GM18511 (cell line): ENCODE results near the gene RBM19.

Source experiments
- ATAC-seq: cut with Tn5 transposase; IDR thresholded peaks from one replicate; pipeline ENCODE4 v1.9.1; 2021; ENCODE audit warnings: mild to moderate bottlenecking, moderate library complexity; ENCODE audit not compliant: unreplicated experiment

The RBM19 gene

DNA sequence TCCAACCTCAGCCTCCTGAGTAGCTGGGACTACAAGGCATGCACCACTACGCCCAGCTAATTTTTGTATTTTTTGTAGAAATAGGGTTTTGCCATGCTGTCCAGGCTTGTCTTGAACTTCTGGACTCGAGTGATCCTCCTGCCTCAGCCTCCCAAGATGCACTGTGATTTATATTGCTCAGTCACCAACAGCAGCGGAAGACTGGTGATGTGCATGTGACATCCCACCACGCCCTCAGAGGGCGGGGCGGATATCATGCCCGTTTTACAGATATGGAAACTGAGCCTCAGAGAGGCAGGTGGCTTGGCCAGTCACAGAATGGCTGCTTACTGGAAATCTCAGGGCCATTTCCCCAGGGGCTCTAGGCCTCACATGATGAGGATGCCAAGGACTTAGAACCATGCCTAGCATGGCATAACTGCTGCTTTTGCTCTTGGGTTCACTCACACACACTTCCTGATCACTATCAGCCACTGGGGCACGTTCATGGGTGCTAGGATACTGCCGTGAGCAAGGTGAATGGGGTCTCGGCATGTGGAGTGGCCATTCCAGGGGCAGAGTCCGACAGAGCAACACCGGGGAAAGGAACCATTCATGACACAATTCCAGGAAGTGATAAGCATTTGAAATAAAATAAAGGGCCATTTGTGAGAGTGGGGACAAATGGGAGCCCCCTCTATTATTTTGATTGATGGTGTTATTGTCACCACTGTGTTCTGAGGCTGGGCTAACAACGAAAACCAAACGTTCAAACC is 31.9 kb downstream of the RBM19 start:
- ATAC-seq = no peak

DNA sequence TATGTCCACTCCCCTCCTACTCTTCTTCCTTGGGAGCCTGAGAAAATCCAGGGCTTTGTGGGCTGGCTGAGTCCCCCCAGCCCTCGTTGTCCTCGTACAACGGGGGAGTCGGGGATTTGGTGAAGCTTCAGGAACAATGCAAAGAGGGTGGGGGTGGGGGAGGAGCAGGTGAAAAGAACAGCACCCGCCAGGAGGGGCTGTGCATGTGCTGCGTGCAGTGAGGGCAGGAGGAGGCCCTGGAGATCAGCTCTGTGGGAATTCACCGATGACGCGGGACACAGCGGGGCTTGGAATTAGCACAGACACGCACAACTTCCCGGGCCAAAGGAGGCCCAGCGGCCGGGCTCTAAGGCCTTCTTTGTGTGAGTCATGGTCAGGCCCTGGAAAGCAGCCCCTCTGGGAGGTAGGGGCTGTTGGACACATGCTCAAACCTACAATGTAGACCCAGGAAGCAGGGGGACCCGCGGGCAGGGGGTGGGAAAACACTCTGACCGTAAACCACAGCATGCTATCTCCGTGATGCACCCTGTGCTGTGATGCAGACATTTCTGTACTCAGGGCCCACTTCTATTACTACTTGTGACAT is 32.8 kb downstream of the RBM19 start:
- no peak for ATAC-seq

- ATAC-seq = no peak
These were observed 33.5 kb downstream of the RBM19 start for GRCh38 chr12:113932381-113933196.

DNA sequence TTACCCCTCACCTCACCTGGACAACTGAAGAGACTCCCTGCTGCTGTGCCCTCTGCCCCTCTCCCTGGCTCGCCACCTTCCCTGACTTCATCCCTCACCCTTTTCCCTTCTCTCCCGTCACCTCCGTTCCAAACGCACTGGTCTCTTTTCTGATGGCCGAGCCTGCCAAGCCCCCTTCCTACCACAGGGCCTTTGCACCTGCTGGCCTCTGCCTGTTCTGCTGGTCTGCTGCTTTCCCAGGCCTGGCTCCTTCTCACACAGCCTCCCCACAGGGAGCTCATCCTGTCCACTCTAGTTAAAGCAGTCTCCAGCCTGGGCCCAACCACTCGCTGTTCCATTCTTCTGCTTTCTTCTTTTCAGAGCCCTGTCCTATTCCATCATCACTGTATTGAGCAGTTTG is 34.6 kb downstream of the RBM19 start:
- ATAC-seq = no peak

GRCh38 chr12:113930249-113930648 is 35.9 kb downstream of the RBM19 start:
- no peak for ATAC-seq

GRCh38 chr12:113929312-113929989 is 36.7 kb downstream of the RBM19 start:
- ATAC-seq = no peak

- no peak for ATAC-seq
These were observed 39.3 kb downstream of the RBM19 start for GRCh38 chr12:113926788-113927187.

DNA sequence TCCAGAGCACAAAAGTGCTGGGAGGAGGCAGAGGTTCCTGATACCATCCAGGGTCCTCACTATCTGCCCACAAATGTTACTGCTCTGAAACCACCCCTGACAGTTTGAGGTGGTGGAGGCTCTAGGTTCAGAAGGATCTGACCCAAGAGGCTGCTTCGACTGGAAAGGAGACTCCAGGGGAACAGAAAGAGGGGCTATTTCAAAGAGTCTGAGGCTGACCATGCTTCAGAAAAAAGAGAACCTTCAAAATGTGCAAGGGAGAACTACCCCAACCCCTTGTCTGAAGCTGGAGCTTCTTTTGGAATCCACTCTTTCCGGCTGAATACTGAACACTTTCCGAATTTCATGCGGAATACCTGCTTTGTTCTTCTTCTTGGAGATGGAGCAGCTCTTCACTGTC is 41.8 kb downstream of the RBM19 start:
- no peak for ATAC-seq

DNA sequence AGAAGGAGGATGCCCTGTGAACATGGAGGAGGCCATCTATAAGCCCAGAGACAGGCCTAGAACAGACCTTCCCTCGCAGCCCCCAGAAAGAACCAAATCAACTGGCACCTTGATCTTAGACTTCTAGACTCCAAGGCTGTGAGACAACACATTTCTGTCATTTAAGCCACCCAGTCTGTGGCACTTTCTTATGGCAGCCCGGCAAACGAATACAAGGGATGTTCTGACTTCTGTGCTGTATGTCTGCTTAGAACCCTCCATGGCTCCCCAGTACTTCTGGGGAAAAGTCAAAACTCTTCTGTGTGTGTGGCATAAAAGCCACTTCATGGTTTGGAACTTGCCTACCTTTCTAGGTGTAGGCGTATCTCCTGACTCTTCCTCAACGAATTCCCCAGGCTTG is 42.9 kb downstream of the RBM19 start:
- ATAC-seq = no peak

DNA sequence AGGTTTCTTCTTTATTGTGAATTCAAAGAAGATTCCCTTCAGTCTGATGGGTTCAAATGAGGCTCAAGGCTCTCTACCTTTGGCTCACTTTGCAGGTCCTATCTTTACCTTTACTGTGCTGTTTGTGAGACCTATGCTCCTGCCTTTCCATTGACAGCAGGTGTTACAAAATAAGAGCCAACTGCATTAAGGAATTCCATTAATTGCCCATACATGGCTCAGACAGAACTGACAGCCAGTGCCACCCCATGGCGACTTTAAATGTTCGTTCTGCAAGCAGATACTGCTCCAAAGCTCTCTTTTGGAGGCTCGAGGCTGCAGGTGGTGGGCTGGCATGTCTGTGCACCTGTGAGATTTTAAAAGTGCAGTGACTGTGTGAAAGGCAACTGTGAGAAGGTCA is 44.7 kb downstream of the RBM19 start:
- no peak for ATAC-seq

GRCh38 chr12:113919791-113920190 is 46.3 kb downstream of the RBM19 start:
- ATAC-seq = no peak

- no peak for ATAC-seq
These were observed 47.8 kb downstream of the RBM19 start for GRCh38 chr12:113918306-113918705.

DNA sequence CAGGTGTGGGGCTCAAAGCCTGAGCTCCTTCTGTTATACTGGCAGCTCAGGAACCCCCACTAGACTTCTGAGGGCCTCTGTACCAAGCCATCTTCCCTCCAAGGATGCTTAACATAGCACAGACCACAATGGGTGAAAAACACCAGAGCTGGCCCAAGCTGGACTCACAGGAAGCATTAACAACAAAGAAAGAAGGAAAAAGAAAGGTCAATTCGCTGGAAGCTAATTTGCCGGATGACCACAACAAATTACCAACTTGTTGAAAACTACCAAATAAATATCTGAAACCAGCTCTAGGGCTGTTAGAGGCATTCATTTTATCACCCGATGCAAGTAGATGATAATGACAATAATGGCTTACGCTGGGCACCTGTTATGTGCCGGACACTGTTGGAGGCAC is 48.7 kb downstream of the RBM19 start:
- no peak for ATAC-seq

DNA sequence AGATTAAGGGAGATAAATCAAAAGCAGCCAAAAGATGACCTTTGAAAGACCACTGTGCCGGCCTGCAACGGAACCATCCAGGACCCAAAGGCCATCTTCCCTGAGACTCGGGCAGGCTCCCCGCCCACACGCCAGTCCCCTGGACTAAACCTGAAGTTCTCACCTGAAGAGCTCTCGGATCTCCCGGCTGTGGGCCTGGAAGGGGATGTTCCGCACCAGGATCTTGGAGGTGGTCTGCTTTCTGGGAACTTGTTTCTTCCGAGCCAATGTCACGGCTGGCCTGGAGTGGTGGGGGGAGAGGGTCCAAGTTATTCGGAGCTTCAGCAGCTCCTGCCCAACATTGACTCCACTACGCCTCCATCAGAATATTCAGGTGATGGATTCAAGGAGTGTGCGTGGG is 51.3 kb downstream of the RBM19 start:
- ATAC-seq = no peak

DNA sequence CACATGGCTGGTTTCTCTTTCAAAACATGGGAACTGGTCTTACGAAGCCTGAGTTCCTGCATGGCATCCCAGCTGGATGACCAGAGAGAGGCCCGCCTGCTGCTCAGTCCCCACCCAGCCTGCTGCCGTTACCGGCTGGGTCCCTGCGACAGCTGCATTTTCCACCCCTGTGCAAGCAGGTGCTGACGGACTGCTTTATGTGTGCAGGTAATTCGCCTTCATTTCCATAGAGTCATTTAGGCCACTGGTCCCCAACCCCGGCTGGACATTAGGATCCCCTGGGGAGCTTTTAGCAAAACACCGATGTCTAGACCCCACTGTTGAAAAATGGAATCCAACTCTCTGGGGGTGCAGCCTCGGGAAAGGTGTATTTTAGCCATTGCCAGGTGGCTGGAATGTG is 51.9 kb downstream of the RBM19 start:
- ATAC-seq = no peak

DNA sequence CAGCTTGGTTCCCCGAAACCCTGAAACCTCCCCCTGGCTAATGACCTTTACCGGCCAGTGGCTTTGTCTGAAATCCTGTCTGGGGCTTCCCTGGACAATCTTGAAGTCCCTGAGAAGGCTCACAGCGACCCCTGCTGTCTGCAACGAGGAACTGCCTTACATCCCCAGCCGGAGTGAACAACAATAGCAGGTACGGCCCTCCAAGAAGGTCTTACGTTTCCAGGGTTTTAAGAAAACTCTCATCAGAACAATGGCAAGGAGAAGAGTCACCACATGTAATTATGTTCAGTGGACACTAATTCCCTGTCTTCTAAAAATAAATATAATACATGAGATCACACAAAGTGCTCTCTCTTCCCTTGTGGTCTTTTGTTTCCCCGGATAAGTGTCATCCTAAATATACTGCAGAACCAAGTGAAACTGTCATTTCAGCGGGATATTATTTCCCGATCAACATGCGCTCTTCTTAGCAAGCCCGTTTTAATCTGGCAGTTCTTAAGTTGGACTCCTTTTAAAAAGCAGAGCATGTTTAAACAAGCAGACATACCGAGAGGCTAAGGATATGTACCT is 53.3 kb downstream of the RBM19 start:
- ATAC-seq = peak; percentile 60

DNA sequence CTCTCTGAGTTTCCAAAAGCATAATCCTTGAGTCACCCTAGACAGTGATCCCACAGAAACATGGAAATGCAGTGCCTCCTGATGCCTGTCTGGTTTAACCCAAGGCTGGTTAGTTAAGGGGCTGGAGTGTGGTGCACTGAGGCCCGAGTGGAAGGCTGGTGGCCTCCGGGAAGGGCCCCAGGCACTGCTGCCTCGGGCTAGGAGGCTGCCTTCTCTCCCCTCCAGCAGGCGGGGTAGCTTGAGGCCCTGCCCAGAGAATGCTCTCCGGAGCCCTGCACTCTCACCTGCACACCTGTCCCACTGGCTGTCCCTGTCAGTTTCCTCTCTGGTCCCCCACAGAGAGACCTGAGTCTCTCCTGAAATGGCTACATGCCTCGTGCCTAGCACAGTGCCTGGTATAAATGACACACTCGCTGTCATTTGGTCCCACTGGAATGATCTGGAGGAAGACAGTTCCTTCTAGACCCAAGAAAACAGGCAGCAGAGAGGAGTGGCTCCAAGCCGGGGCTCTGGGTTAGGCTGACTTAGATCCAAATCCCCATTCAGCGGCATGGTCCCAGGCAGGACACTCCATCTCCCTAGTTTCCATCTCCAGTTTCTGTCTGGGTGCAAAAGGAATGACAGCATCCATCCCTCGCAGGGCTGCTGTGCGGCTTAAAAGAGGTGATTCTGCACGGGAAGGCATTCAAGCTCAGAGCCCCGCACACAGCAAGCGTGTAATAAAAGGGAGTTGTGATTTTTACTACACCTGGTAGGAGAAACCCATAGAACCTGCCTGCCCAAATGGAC is 54.0 kb downstream of the RBM19 start:
- no peak for ATAC-seq

GRCh38 chr12:113910751-113911272 is 55.3 kb downstream of the RBM19 start:
- ATAC-seq = no peak

DNA sequence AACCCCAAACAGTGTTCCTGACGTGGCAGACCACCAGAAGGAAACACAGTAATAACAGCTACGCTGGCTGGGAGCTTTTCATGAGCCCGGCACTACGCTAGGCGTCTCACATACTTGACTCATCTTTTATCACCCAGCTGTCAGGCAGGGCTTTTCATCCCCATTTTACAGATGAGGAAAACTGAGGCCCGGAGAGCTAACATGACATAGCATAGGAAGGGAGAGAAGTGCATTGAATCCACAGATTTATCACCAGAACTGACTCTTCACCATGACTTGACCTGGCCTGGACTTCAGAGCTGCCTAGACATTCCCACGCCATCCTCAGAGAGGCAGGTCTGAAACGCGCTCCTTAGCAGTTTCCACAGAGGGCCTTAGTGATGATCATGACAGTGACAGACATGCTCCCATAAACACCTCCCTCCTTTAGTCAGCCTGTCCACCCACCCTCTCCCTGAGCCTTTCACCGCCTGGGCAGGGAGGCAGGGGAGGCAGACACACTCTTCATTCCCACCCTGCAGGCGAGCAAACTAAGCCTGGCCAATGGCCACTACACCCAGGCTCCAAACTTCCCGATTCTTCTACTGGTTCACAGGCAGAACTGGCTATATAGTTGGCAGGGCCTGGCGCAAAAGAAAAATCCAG is 56.2 kb downstream of the RBM19 start:
- ATAC-seq = no peak
